Left kidney (tissue), 2 donors: ENCODE data around the gene OR52L1. TPM values are rescaled to one million over a fixed set of nuclear protein-coding genes. Genes with fewer than 3 reads are reported as not detected.

ENCODE experiments used
- DNase-seq: peaks from one replicate; pipeline ENCODE4 v3.0.0-alpha.2; 2013
- polyA plus RNA-seq: library from polyadenylated mRNA; unstranded; fragments of 120-200 nt; gene quantifications from one replicate; pipeline ENCODE4 v1.2.1, GENCODE V29; 2013; ENCODE audit not compliant: insufficient read length

The OR52L1 gene
- polyA plus RNA-seq, 1 donor: not detected

DNA sequence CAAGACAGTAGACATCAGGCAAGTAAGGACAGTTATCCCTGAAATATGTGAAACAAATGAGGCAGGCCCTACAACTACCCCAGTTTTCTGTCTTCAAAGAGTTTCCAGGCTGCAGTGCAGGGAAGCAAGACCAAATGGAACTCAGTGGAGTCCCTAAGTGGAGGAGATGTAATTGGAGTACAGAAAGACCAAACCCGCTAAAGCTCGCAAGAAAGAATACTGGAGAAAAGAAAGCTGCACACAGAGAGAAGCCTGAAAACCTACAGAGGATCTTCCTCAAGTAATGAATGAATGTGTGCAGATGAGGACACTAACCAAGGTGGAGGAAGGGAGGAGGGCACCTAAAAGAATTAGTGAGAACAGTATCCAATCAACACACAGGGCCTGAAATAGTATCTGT, 46.0 kb downstream of the OR52L1 start:
- no peak for DNase-seq

DNA sequence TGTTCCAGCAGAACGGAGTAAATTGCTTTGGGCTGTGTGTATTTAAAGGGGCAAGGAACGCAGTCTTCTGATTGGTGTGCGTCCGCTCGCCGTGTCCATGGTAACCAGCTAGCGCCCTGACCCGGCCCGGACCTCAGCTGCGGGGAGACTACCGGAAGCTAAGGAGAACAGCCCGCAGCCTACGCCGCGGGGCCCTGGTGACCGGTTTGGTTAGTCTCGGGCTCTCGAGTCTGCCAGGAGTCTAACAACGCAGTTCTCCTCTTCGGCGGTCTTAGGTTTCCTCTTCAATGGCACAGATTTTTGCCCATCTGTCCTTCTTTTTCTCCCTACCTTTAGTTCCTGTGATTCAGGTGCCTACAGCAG, 48.2 kb downstream of the OR52L1 start:
- no peak for DNase-seq

DNA sequence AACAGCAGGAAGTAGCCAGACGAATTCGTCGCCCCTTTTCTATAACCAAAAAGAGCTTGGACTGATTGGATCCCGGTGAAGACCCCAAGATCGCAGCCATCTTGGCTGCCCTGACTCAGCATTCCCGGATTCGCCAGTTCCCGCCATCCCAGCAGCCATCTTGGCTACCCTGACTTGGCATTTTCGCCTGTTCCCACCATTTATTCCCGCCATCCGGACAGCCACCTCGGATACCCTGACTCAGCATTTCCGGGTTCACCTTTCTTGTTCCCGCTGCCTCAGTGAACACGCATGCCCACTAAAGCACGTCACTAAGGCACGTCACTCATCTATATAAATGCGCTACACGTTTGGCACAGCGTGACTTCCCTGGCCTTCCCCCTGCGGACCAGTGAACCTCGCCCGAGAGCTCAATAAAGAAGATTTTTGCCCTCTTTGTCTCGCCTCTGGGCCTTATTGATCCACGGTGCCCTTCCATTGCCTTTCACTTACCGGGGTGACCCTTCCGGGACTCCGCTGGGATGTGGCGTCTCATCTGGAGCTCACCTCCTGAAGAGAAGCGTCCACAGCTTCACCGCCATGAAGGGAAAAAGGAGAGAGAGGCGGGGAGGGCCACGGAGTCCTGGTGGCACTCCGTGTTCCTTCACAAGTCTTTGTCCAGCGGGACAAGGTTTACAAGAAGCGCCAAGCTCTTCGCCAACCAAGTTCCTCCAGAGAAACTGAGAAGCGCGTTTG, 48.8 kb downstream of the OR52L1 start:
- no peak for DNase-seq

Other genes with a start within 250 kb of the OR52L1 start
- not detected for gene OR52N4, start 232.7 kb downstream of the OR52L1 start, polyA plus RNA-seq
- not detected for gene OR52N5, start 203.6 kb downstream of the OR52L1 start, polyA plus RNA-seq
- gene OR52N1, start 195.7 kb downstream of the OR52L1 start, polyA plus RNA-seq: not detected
- gene OR52N2, start 178.1 kb downstream of the OR52L1 start, polyA plus RNA-seq: not detected
- not detected for gene OR52E6, start 145.1 kb downstream of the OR52L1 start, polyA plus RNA-seq
- gene OR52E8, start 129.3 kb downstream of the OR52L1 start, polyA plus RNA-seq: not detected
- not detected for gene OR52E4, start 106.4 kb downstream of the OR52L1 start, polyA plus RNA-seq
- gene OR52E5, start 93.8 kb downstream of the OR52L1 start, polyA plus RNA-seq: not detected
- gene OR56A3, start 44.7 kb downstream of the OR52L1 start, polyA plus RNA-seq: not detected
- gene OR56A5, start 18.5 kb downstream of the OR52L1 start, polyA plus RNA-seq: not detected
- gene OR56A4, start 20.0 kb upstream of the OR52L1 start, polyA plus RNA-seq: 0.07 TPM
- not detected for gene OR56A1, start 43.8 kb upstream of the OR52L1 start, polyA plus RNA-seq
- 0.12 TPM for gene OR56B4, start 120.7 kb upstream of the OR52L1 start, polyA plus RNA-seq
- not detected for gene OR52B2, start 183.3 kb upstream of the OR52L1 start, polyA plus RNA-seq
- gene OR52W1, start 212.2 kb upstream of the OR52L1 start, polyA plus RNA-seq: 0.17 TPM
- 0.91 TPM for gene C11orf42, start 218.6 kb upstream of the OR52L1 start, polyA plus RNA-seq
- gene FHIP1B, start 247.7 kb upstream of the OR52L1 start, polyA plus RNA-seq: 62.0 TPM